Gastroesophageal sphincter (tissue), 4 donors: ENCODE measurements around the gene SRD5A2. TPM values are rescaled to one million over a fixed set of nuclear protein-coding genes. Genes with fewer than 3 reads are reported as not detected.

Experiments
- ATAC-seq: fragments of 150-250 bp; one replicate; pipeline ENCODE4 v1.9.1; 2016; ENCODE audit warnings: mild to moderate bottlenecking, moderate library complexity
- H3K27ac ChIP-seq, 4 donors: fragments of 200-600 bp; sonication (generic) in 3 of 4; 1 replicate in 3 of 4; 2 replicates in 1 of 4; pipeline ENCODE4 v1.5.1; 2016 to 2019
- H3K27me3 ChIP-seq: fragments of 200-600 bp; sonication (generic); one replicate; pipeline ENCODE4 v1.5.1; 2019
- H3K36me3 ChIP-seq, 2 donors: fragments of 200-600 bp; sonication (generic); one replicate each; pipeline ENCODE4 v1.5.1; 2019; ENCODE audit warnings: control low read depth in 1 of 2
- H3K4me1 ChIP-seq, 3 donors: fragments of 200-600 bp; sonication (generic); 1 replicate in 2 of 3; 2 replicates in 1 of 3; pipeline ENCODE4 v1.5.1; 2016 to 2019; ENCODE audit warnings: control low read depth in 2 of 3
- H3K4me3 ChIP-seq, 2 donors: fragments of 200-600 bp; sonication (generic); one replicate each; pipeline ENCODE4 v1.5.1; 2019; ENCODE audit warnings: mild to moderate bottlenecking in 1 of 2, moderate library complexity in 1 of 2
- H3K9me3 ChIP-seq, 3 donors: fragments of 200-600 bp; sonication (generic); one replicate each; pipeline ENCODE4 v1.5.1; 2017 to 2019; ENCODE audit warnings: control low read depth in 2 of 3
- EP300 ChIP-seq: sonication (generic); formaldehyde crosslinking; IDR thresholded peaks from one replicate; pipeline ENCODE4 v1.6.1; 2017; ENCODE audit warnings: antibody characterized with exemption, mild to moderate bottlenecking
- POLR2A ChIP-seq, 2 donors: fragments of 450-650 bp; IDR thresholded peaks; one replicate each; pipeline ENCODE4 v1.6.1; 2017; ENCODE audit warnings: antibody characterized with exemption in 2 of 2, mild to moderate bottlenecking in 2 of 2, moderate library complexity in 1 of 2
- POLR2AphosphoS5 ChIP-seq: sonication (generic); formaldehyde crosslinking; IDR thresholded peaks from one replicate; pipeline ENCODE4 v1.6.1; 2017; ENCODE audit warnings: antibody characterized with exemption
- WGBS, 2 donors: methylation state at CpG; one replicate each; pipeline ENCODE4 v1.1.5; 2018; ENCODE audit warnings: low coverage in 1 of 2; 5-methylcytosine and 5-hydroxymethylcytosine counted together
- total RNA-seq, 4 donors: library from RNA; depleted of rRNA; stranded (reverse); fragments of >200 nt; gene quantifications; one replicate each; pipeline ENCODE4 v1.1.0, GENCODE V29; 2016
- TF ChIP-seq, protein P1 (sequence below), 4 experiments: fragments of 200-600 bp in 2 of 4; fragments of 450-650 bp in 2 of 4; sonication (generic) in 1 of 4; IDR thresholded peaks; one replicate each; pipeline ENCODE4 v1.5.1; 2017 to 2019; ENCODE audit warnings: antibody characterized with exemption in 4 of 4, mild to moderate bottlenecking in 2 of 4, moderate library complexity in 2 of 4

The SRD5A2 gene
- total RNA-seq, 4 donors from 2014 or later: not detected

DNA sequence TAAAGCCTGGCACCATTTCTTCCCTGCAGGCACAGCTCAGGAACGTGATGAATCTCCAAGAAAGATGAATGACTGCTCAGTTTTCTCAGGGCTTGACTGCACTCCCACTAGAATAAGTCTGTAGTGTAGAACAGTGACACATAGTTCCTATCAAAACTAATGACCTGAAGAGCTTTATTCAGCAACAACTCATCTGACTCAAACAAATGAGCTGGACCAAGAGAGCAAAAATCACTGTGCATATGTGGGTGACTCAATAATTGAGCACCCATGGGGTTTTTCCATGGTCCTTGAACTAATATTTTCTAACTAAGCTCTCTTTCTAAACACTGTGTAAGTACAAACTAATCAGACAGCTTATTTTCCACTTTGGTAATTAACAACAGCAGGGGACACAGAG is 105.0 kb downstream of the SRD5A2 start:
- TF ChIP-seq, protein P1, sequence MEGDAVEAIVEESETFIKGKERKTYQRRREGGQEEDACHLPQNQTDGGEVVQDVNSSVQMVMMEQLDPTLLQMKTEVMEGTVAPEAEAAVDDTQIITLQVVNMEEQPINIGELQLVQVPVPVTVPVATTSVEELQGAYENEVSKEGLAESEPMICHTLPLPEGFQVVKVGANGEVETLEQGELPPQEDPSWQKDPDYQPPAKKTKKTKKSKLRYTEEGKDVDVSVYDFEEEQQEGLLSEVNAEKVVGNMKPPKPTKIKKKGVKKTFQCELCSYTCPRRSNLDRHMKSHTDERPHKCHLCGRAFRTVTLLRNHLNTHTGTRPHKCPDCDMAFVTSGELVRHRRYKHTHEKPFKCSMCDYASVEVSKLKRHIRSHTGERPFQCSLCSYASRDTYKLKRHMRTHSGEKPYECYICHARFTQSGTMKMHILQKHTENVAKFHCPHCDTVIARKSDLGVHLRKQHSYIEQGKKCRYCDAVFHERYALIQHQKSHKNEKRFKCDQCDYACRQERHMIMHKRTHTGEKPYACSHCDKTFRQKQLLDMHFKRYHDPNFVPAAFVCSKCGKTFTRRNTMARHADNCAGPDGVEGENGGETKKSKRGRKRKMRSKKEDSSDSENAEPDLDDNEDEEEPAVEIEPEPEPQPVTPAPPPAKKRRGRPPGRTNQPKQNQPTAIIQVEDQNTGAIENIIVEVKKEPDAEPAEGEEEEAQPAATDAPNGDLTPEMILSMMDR (IDR thresholded peaks at IDR 0.05): no peak
- no peak for TF ChIP-seq EP300
- no peak for TF ChIP-seq POLR2AphosphoS5
- no peak for TF ChIP-seq POLR2A (IDR thresholded peaks at IDR 0.05)
- no peaks in the 10 kb centered on the region for H3K4me1 ChIP-seq
- 18 to 40% methylated on average over 1 of the region's 1 CpG for WGBS, 2 donors
- no peaks in the 10 kb centered on the region for H3K36me3 ChIP-seq
- no peak overlapping the region for H3K27ac ChIP-seq
- H3K4me3 ChIP-seq: no peak overlapping the region
- no peaks in the 10 kb centered on the region for H3K9me3 ChIP-seq
- no peak for ATAC-seq
- H3K27me3 ChIP-seq: no peaks in the 10 kb centered on the region

DNA sequence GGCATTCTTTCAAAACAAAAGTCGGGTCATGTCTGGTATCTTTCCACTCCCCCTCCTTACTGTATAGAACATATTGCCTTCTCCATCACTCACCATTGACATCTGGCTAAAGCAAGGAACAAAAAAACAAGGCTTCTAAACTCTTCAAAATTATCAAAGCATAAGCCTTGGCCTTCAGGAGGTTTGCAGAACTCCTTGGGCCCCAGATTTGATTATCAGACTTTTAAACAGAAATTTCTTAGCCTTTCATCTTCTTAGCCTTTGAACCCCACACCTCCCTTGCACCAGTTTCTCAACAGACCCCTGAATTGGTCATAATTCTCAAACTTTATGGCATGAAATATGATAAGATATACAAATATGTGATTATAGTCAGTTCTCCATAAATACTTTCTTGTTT is 106.4 kb downstream of the SRD5A2 start:
- Histone ChIP-seq H3K27me3 (no peaks in the 10 kb centered on the region), H3K4me1 (no peaks in the 10 kb centered on the region), H3K27ac (no peak overlapping the region), H3K4me3 (no peak overlapping the region), H3K9me3 (no peaks in the 10 kb centered on the region), H3K36me3 (no peaks in the 10 kb centered on the region)
- ATAC-seq: no peak
- WGBS, 2 donors: 29 to 56% methylated on average over 1 of the region's 1 CpG
- TF ChIP-seq, protein P1 (IDR thresholded peaks at IDR 0.05): no peak
- TF ChIP-seq POLR2A (IDR thresholded peaks at IDR 0.05) (no peak), POLR2AphosphoS5 (no peak), EP300 (no peak)

Other genes with a start within 250 kb of the SRD5A2 start
- gene XDH, start 166.2 kb downstream of the SRD5A2 start, total RNA-seq: 1 to 10 TPM in 1 of 4 donors, under 1 TPM in 2, not detected in 1; under 0.01 to 2.8 (median 0.08) TPM